Erythroblast (primary cell): ENCODE measurements around the gene ZYG11A.
"Not testable (repeated sequence)": the region's sequence is repeated elsewhere in the genome, so short reads cannot be mapped to it uniquely, and the experiment has no call there.

ENCODE experiments used
- GATA1 ChIP-seq: IDR thresholded peaks from 2 replicates; pipeline ENCODE4 v1.6.1; 2011; ENCODE audit warnings: low read depth, mild to moderate bottlenecking, control low read depth, low read length, moderate library complexity
- POLR2A ChIP-seq: IDR thresholded peaks from 2 replicates; pipeline ENCODE4 v1.6.1; 2011; ENCODE audit warnings: mild to moderate bottlenecking, low read length

GRCh38 chr1:52804083-52804482 lies 38.5 kb upstream of the ZYG11A start:
- not testable (repeated sequence) for TF ChIP-seq POLR2A, GATA1
